ENCODE results near the gene FASTKD3. TPM values are rescaled to one million over a fixed set of nuclear protein-coding genes. Genes with fewer than 3 reads are reported as not detected.
A peak's percentile ranks its signal among the peaks of the same experiment; 100 is the strongest.

Gene FASTKD3
- total and polyA plus RNA-seq, 3 experiments from 2014 or later = 12.3 to 21.3 (median 20.4) TPM

DNA sequence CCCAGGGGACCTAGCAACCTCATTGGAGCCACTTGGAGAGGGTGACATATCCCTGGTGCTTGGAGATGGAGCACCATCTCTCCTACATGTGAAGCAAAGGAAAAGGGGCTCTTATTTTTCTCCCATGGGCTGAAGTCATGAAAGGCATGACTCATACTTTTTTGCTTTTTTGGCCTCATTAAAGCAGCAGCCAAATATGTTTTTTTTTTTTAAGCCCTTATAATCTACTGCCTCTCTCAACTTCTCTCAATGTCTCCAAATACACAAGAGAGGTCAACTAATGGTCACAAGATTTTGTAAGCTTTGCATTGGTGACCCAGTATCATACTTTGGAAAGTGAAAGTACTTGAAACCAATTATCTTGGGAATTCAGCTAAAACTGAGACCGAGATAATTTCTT lies 16.3 kb downstream of the FASTKD3 start:
- no peak overlapping the region for H3K4me3 ChIP-seq (ENCODE audit: low read length)
- peaks cover 6% of the 10 kb centered on the region for H3K4me1 ChIP-seq (ENCODE audit: insufficient read depth, low read length)
- Mint-ChIP-seq H3K27me3 (peaks cover 23 to 36% of the 10 kb centered on the region in 2 donors), H3K27ac (no peak overlapping the region), H3K9me3 (no peaks in the 10 kb centered on the region), H3K4me3 (peak overlapping the region in 4 of 7 donors; percentile 6 to 89 (median 75)), H3K4me1 (peaks cover 16 to 28% (median 22%) of the 10 kb centered on the region in 3 donors), H3K36me3 (peaks cover 0 to under 1% (median 0%) of the 10 kb centered on the region in 3 donors)
- no peak overlapping the region for H3K27ac ChIP-seq (ENCODE audit: low read depth, low read length)
- no peaks in the 10 kb centered on the region for H3K36me3 ChIP-seq (ENCODE audit: insufficient read depth, low read length)
- no peak for DNase-seq
- H3K27me3 ChIP-seq (ENCODE audit: insufficient read depth, low read length, poor library complexity, severe bottlenecking) = peaks cover 8% of the 10 kb centered on the region
- ChIA-PET CTCF (no interaction called here), POLR2A (no interaction called here)
- H3K9me3 ChIP-seq (ENCODE audit: low read length) = no peaks in the 10 kb centered on the region

DNA sequence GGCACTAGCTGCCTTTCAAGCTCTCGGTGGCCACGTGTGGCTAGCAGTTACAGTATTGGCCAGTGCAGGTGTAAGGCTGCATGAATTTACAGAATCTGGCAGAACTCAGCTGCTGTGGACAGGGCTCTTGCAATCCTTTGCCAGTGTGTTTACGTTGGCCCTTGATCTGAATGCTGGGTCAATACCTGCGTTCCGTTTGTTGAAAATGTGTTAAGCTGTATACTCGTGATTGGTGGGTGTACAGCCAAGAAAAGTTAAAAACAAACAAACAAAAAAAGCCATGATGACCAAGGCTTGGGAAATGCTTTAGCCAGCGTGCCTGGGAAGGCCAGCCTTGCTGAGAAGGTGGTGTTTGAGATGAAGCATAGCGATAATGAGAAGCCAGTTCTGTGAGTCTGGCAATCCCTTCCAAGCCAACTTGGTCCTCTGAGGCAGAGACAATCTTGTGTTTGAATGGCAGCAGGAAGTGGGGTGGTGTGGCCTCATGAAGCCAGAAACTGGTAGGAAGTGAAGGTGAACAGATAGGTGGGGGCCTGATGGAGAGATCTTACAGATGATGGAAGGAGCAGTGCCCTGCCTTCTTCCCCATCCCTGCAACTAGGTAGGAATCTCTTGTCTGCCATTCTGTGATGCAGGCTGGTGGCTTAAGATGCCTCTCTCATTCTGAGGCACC lies 17.1 kb downstream of the FASTKD3 start:
- no peak overlapping the region for H3K4me3 ChIP-seq (ENCODE audit: low read length)
- Mint-ChIP-seq H3K27me3 (peaks cover 27 to 41% of the 10 kb centered on the region in 2 donors), H3K9me3 (no peaks in the 10 kb centered on the region), H3K27ac (peak overlapping the region in 3 of 8 donors; percentile 39 to 68 (median 52)), H3K36me3 (no peaks in the 10 kb centered on the region), H3K4me3 (peak overlapping the region; percentile 68 to 93 (median 82)), H3K4me1 (peaks cover 16 to 28% (median 22%) of the 10 kb centered on the region in 3 donors)
- DNase-seq = no peak
- ChIA-PET POLR2A (no interaction called here), CTCF (interaction anchor here (1.3 kb wide), 1 partner anchor 8 kb away, joined by 5 read pairs; no protein-coding TSS in a partner anchor)
- H3K9me3 ChIP-seq (ENCODE audit: low read length) = no peaks in the 10 kb centered on the region
- H3K36me3 ChIP-seq (ENCODE audit: insufficient read depth, low read length) = no peaks in the 10 kb centered on the region
- peaks cover 8% of the 10 kb centered on the region for H3K27me3 ChIP-seq (ENCODE audit: insufficient read depth, low read length, poor library complexity, severe bottlenecking)
- no peak overlapping the region for H3K27ac ChIP-seq (ENCODE audit: low read depth, low read length)
- H3K4me1 ChIP-seq (ENCODE audit: insufficient read depth, low read length) = peaks cover 6% of the 10 kb centered on the region

DNA sequence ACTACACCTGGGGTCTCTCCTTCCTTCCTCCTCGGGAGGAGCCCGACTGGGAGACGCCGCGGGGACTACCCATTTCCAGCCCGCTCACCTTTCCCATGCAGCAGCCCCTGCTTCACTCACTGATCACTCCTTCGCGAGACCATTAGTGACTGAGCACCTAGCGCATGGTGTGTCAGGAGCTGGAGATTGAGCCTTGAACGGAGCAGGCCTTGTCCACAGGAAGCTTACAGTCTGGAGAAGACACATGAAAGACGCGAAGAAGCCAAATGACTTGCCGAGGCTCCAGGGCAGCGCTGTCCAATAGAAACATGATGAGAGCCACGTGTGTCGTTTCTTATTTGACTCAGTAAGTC lies 17.6 kb downstream of the FASTKD3 start:
- Histone ChIP-seq H3K9me3 (ENCODE audit: low read length) (no peaks in the 10 kb centered on the region), H3K4me1 (ENCODE audit: insufficient read depth, low read length) (peaks cover 6% of the 10 kb centered on the region), H3K36me3 (ENCODE audit: insufficient read depth, low read length) (no peaks in the 10 kb centered on the region), H3K27ac (ENCODE audit: low read depth, low read length) (no peak overlapping the region), H3K27me3 (ENCODE audit: insufficient read depth, low read length, poor library complexity, severe bottlenecking) (peaks cover 8% of the 10 kb centered on the region), H3K4me3 (ENCODE audit: low read length) (no peak overlapping the region)
- peaks cover 31 to 43% of the 10 kb centered on the region in 2 donors for H3K27me3 Mint-ChIP-seq
- peak overlapping the region; percentile 68 to 93 (median 82) for H3K4me3 Mint-ChIP-seq
- ChIA-PET CTCF (interaction anchor here (1.3 kb wide), 1 partner anchor 9 kb away, joined by 5 read pairs; no protein-coding TSS in a partner anchor), POLR2A (interaction anchor here (1.4 kb wide), 1 partner anchor 21 kb away, joined by 4 read pairs; no protein-coding TSS in a partner anchor)
- H3K27ac Mint-ChIP-seq = peak overlapping the region in 4 of 8 donors; percentile 14 to 82 (median 36)
- H3K4me1 Mint-ChIP-seq = peaks cover 16 to 28% (median 22%) of the 10 kb centered on the region in 3 donors
- DNase-seq = no peak
- H3K36me3 Mint-ChIP-seq = no peaks in the 10 kb centered on the region
- no peaks in the 10 kb centered on the region for H3K9me3 Mint-ChIP-seq

DNA sequence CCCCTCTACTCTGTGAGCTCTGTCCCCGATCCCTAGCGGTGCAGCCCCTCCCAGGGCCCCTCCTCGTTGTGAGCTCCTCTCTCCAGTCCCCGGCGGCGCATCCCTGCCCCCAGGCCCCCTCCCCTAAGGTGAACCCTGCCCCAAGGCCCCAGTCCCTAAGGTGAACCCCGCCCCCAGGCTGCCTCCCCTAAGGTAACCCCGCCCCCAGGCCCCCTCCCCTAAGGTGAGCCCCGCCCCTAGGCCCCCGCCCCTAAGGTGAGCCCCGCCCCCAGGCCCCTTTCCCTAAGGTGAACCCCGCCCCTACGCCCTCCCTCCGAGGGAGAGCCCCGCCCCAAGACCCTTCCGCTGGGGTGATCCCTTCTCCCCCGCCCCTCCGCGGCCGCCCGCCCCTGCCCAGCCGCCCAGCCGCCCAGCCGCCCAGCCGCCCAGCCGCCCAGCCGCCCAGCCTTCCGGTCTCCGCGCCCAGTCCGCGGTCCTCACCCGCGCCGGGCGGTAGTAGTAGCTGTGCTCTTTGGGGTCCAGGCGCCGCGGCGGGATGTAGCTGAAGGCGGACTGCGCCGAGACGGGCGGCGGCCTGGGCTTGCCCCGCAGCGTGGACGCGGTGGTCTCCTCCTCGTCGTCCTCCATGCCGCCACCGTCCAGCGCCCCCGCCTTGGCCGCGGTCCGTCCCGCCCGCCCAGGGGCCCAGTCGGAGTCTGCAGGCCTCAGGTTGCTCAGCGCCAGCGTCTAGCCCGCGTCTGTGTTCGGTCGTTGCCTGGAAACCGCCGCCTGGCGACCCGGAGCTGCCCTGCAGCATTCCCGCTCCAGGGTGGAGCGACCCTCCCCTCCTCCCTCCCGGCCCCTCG lies 18.2 kb downstream of the FASTKD3 start, which contains the start of gene CFAP90:
TSS of gene CFAP90 (minus strand) at position 739 of the 845 bp plus-strand sequence. CDS start at position 627, 112 bp downstream.
- H3K36me3 Mint-ChIP-seq = no peaks in the 10 kb centered on the region
- H3K4me3 Mint-ChIP-seq = peak within 1 kb of the TSS; percentile 80 to 93 (median 85)
- ChIA-PET POLR2A (interaction anchor here (1.4 kb wide), 1 partner anchor 22 kb away, joined by 4 read pairs; no protein-coding TSS in a partner anchor), CTCF (interaction anchor here (1.3 kb wide), 1 partner anchor 9 kb away, joined by 5 read pairs; no protein-coding TSS in a partner anchor)
- H3K4me1 Mint-ChIP-seq = peaks cover 16 to 28% (median 22%) of the 10 kb centered on the region in 3 donors
- Histone ChIP-seq H3K27me3 (ENCODE audit: insufficient read depth, low read length, poor library complexity, severe bottlenecking) (peaks cover 8% of the 10 kb centered on the region), H3K9me3 (ENCODE audit: low read length) (no peaks in the 10 kb centered on the region), H3K4me1 (ENCODE audit: insufficient read depth, low read length) (peaks cover 6% of the 10 kb centered on the region), H3K4me3 (ENCODE audit: low read length) (no peak within 1 kb of the TSS), H3K27ac (ENCODE audit: low read depth, low read length) (no peak within 1 kb of the TSS), H3K36me3 (ENCODE audit: insufficient read depth, low read length) (no peaks in the 10 kb centered on the region)
- H3K27ac Mint-ChIP-seq = peak within 1 kb of the TSS in 5 of 8 donors; percentile 39 to 82 (median 54)
- H3K27me3 Mint-ChIP-seq = peaks cover 31 to 47% of the 10 kb centered on the region in 2 donors
- peak in 4 of 5 donors; percentile 14 to 47 (median 26) for DNase-seq
- H3K9me3 Mint-ChIP-seq = no peaks in the 10 kb centered on the region

DNA sequence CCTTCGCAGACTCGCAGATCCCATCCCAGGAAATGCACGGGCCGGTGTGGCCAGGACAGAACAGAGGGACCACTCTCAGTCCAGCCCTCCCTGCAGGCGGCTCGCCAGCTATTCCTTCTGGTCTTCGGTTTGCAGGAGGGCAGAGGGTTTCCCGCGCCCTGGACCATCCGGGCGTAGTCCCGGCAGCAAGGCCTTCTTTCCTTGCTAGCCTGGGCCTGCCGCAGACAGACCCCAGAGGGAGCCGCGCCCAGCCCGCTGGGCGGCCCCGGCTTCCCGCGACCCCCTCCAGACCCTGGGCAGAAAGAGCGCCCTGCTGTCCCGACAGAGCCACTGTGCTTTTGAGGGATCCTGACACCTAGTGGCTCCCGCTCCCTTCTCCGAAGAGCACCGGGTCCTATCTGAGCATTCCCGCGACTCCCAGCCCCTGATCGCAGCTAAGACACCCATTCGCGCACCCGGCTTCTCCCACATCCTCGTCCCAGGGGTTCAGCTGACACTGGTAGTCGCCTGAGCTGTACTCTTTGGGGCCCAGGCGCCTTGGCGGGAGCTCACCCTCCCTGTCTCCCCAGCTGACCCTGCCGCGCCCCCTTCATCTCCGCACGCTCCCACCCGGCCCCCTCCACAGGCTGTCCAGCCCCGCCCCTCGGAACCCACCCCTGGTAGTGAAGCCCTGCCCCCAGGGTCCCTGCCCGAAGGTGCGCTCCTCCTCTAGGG lies 19.0 kb downstream of the FASTKD3 start:
- Histone ChIP-seq H3K27me3 (ENCODE audit: insufficient read depth, low read length, poor library complexity, severe bottlenecking) (peaks cover 8% of the 10 kb centered on the region), H3K9me3 (ENCODE audit: low read length) (no peaks in the 10 kb centered on the region), H3K4me1 (ENCODE audit: insufficient read depth, low read length) (peaks cover 6% of the 10 kb centered on the region), H3K27ac (ENCODE audit: low read depth, low read length) (no peak overlapping the region), H3K36me3 (ENCODE audit: insufficient read depth, low read length) (no peaks in the 10 kb centered on the region), H3K4me3 (ENCODE audit: low read length) (no peak overlapping the region)
- Mint-ChIP-seq H3K36me3 (no peaks in the 10 kb centered on the region), H3K27ac (peak overlapping the region in 3 of 8 donors; percentile 25 to 74 (median 54)), H3K27me3 (peaks cover 32 to 55% of the 10 kb centered on the region in 2 donors), H3K4me3 (peak overlapping the region; percentile 79 to 88 (median 83)), H3K4me1 (peaks cover 16 to 28% (median 22%) of the 10 kb centered on the region in 3 donors), H3K9me3 (peaks cover 0 to 1% (median 0%) of the 10 kb centered on the region in 5 donors)
- no peak for DNase-seq
- CTCF ChIA-PET = interaction anchor here (1.3 kb wide), 1 partner anchor 10 kb away, joined by 5 read pairs; no protein-coding TSS in a partner anchor
- POLR2A ChIA-PET = interaction anchor here (1.4 kb wide), 1 partner anchor 23 kb away, joined by 4 read pairs; no protein-coding TSS in a partner anchor

DNA sequence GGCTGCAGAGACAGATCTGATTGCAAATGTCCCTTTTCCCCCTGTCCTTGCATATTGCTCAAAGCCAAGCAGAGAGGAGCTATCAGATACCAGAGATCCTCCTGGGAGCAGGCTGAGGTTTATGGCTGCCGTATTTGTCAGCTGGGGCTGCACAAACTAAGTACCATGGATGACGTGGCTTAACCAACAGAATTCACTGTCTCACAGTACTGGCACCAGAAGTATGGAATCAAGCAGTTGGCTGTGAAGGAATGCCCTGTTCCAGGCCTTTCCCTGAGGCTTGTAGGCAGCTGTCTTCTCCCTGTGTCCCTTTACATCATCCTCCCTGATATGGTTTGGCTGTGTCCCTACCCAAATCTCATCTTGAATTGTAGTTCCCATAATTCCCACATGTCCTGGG lies 20.5 kb downstream of the FASTKD3 start:
- no peak overlapping the region for H3K27ac Mint-ChIP-seq
- no peak overlapping the region for H3K4me3 ChIP-seq (ENCODE audit: low read length)
- ChIA-PET CTCF (no interaction called here), POLR2A (no interaction called here)
- H3K36me3 ChIP-seq (ENCODE audit: insufficient read depth, low read length) = no peaks in the 10 kb centered on the region
- peaks cover 36 to 66% of the 10 kb centered on the region in 2 donors for H3K27me3 Mint-ChIP-seq
- no peak overlapping the region for H3K27ac ChIP-seq (ENCODE audit: low read depth, low read length)
- H3K27me3 ChIP-seq (ENCODE audit: insufficient read depth, low read length, poor library complexity, severe bottlenecking) = peaks cover 8% of the 10 kb centered on the region
- H3K4me1 ChIP-seq (ENCODE audit: insufficient read depth, low read length) = peaks cover 6% of the 10 kb centered on the region
- H3K9me3 ChIP-seq (ENCODE audit: low read length) = no peaks in the 10 kb centered on the region
- peaks cover 0 to 2% (median 0%) of the 10 kb centered on the region in 5 donors for H3K9me3 Mint-ChIP-seq
- peak overlapping the region in 1 of 7 donors; percentile 25 for H3K4me3 Mint-ChIP-seq
- peaks cover 16 to 28% (median 22%) of the 10 kb centered on the region in 3 donors for H3K4me1 Mint-ChIP-seq
- H3K36me3 Mint-ChIP-seq = no peaks in the 10 kb centered on the region
- DNase-seq = no peak

DNA sequence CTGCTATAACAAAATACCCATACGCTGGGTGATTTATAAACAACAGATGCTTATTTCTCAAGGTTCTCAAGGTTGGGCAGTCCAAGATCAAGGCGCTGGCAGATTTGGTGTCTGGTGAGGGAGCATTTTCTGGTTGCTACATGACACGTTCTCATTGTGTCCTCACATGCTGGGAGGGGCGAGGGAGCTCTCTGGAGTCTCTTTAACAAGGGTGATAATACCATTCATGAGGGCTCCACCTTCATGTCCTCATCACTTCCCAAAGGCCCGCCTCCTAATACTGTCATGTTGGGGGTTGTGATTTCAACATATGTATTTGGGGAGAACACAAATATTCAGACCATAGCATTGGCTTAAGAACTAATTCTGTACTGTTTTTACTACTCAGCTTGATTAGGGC lies 22.5 kb downstream of the FASTKD3 start:
- CTCF ChIA-PET = interaction anchor here (1.5 kb wide), 1 partner anchor 23 kb away, joined by 4 read pairs; the partner anchor contains the start of genes FASTKD3 and MTRR
- H3K9me3 Mint-ChIP-seq = peaks cover 0 to 2% (median 0%) of the 10 kb centered on the region in 5 donors
- Histone ChIP-seq H3K4me1 (ENCODE audit: insufficient read depth, low read length) (peaks cover 6% of the 10 kb centered on the region), H3K9me3 (ENCODE audit: low read length) (no peaks in the 10 kb centered on the region), H3K36me3 (ENCODE audit: insufficient read depth, low read length) (no peaks in the 10 kb centered on the region), H3K27me3 (ENCODE audit: insufficient read depth, low read length, poor library complexity, severe bottlenecking) (peaks cover 8% of the 10 kb centered on the region), H3K4me3 (ENCODE audit: low read length) (no peak overlapping the region), H3K27ac (ENCODE audit: low read depth, low read length) (no peak overlapping the region)
- H3K4me3 Mint-ChIP-seq = no peak overlapping the region
- peaks cover 33 to 70% of the 10 kb centered on the region in 2 donors for H3K27me3 Mint-ChIP-seq
- H3K36me3 Mint-ChIP-seq = no peaks in the 10 kb centered on the region
- DNase-seq = no peak
- peaks cover 8 to 13% (median 9%) of the 10 kb centered on the region in 3 donors for H3K4me1 Mint-ChIP-seq
- peak overlapping the region in 1 of 8 donors; percentile 40 for H3K27ac Mint-ChIP-seq
- POLR2A ChIA-PET = no interaction called here
